Islet precursor cell (in vitro differentiated cells): ENCODE results near the gene KRT17.
"Not testable (repeated sequence)": the region's sequence is repeated elsewhere in the genome, so short reads cannot be mapped to it uniquely, and the experiment has no call there.

ENCODE experiments used
- DNase-seq: peaks from one replicate; pipeline ENCODE4 v3.0.0-alpha.2; 2018

Gene KRT17

DNA sequence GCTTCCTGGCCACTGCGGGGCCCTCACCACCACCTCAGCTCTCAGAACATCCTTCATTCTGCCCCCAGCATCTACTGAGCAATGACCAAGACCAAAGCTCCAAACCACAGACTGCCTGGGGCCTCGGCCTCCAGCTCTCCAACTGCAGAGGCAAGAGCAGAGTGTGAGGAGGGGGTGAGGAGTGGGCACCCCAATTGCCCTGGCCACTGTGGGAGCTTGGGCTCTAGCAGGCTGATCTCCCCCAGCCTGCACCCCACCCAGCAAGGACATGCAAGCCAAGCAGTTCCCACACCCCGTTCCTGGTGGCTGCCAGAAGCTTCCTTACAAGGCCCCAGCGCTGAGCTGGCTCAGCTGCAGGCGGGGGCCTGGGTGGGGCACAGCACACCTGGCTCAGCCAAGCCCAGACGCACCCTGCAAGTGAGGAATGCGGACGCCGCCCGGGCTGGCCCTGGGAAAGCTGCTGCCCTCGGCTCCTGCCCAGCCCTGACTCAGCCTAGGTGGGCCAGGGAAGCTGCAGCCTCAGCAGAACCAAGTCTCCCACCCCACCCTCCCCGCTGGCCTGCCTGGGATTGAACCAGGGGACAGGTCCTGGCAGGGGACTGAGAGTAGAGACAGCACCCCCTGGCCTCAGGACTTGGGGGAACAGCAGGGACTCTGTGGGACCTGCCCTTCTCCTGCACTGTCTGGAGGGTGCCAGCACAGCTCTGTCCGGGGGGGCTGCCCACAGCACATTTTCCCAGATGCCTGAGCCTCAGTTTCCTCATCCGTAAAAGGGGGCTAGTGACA, 29.7 kb upstream of the KRT17 start:
- peak; percentile 93 for DNase-seq

GRCh38 chr17:41653421-41653820, 29.0 kb upstream of the KRT17 start:
- DNase-seq = no peak

DNA sequence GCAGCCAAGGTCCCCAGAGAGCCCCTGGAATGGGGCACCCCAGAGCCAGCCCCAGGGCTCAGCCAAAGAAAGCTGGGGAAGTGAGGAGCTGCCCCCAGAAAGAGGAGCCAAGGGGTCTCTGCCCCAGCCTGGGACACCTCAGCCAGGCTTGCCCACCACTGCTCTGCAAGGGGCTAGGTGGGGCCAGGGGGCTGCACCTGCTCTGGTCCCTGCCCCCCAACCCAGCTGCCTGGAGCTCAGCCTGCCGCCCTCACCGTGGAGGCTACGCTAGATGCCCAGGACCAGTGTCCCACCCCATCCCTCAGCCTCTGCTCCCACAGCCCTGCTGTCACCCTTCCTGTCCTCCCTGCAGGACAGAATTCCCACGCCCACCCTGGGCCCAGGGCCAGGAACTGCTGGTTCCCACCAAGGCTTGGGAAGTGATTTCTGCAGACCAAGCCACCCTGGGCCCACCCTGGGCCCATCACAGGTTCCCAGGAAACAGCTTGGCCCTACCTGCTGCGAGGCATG, 28.1 kb upstream of the KRT17 start:
- DNase-seq = no peak

DNA sequence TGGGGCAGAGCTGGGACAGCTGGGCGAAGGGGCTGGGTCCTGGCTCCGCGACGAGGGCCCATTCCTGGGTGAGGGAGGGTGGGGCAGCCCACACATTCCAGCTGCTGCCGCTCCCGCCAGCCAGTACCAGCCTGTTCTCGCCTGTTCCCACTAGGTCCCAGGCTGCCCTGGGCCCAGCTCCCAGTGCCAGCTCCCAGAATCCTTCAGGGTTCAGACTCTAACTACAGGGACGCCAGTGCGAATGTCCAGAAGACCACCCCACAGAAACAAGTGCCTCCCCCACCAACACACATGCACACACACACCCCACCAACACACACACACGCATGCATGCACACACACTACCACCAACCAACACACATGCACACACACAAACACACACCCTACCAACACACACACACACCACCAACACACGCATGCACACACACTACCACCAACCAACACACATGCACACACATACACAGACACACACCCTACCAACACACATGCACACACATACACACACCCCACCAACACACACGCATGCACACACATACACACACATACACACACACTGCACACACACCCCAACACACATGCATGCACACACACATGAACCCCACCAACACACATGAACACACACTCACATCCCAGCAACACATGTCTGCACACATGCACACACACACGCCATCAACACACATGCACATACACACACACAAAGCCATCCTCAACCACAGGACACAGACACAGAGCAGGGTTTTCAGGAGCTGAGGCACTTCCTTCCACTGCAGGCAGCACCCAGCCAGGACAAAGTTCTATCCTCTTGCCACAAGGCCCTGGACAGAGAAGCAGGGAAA, 27.5 kb upstream of the KRT17 start:
- peak; percentile 65 for DNase-seq

DNA sequence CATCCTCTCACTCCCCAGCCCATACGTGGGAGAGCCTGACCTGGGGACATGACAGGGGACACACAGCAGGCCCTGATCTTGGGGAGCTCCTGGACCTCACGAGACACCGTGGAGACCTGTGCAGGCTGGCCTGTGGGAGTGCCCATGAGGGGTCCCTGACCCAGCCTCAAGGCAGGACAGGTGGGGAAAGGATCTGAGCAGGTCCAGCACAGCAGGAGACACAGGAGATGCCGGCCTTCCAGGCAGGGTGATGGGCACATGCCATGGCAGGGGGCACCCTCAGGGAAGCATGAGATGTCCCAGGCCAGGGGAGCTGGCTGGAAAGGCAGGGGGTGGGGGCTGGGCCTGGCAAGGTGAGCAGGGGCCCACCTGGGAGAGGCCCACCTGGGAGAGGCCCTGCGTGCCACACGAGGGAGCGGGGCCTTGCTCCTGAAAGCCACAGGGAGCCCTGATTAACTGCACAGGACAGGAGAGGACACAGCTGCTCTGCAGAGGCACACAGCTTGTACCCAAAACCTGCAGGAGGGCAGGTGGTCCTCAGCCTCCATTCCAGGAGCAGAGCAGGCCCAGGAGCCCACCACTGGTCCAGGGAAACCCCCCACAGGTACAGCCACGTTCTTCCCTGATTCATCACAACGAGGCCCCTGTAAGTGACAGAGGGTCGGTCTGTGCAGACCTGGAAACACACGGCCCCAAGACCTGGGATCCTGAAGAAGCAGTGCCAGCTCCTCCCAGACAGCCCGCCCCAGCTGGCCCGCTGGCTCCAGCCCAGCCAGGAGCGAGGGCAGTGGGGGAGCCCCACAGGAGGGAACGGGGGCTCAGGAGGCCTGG, 26.6 kb upstream of the KRT17 start:
- DNase-seq = peak; percentile 59

GRCh38 chr17:41649923-41650519, 25.6 kb upstream of the KRT17 start:
- no peak for DNase-seq

DNA sequence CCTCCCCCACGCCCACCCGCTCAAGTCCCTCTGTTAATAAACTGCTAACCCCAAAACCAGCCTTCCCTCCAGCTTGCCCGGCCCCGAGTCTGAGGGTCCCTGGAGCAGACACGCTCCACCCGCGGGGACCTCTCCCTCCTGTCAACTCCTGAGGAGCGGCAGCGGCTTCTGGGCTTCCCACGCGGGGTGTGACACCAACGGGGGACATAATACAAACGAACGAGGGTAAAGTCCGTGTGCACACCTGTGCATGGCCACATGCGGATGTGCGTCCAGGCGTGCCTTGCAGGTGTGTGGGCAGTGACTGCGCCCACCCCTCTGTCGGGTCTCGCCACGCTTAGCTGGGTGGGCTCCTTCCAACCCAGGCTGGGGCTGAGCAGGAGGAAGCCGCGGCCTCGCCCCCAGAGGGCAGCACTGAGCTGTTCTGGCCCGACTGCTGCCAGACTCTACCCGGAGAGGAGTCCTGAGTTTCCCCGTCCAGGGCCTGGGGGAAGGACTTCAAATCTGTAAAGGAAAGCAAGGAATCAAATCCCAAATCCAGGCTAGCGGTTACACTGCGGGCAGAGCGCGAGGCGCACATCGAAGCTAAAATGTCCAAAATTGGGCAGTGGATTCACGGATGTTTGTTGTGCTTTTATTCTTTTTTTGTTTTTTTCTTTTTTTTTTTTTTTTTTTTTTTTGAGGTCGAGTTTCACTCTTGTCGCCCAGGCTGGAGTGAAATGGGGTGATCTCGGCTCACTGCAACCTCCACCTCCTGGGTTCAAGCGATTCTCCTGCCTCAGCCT, 24.2 kb upstream of the KRT17 start:
- DNase-seq = peak; percentile 95

DNA sequence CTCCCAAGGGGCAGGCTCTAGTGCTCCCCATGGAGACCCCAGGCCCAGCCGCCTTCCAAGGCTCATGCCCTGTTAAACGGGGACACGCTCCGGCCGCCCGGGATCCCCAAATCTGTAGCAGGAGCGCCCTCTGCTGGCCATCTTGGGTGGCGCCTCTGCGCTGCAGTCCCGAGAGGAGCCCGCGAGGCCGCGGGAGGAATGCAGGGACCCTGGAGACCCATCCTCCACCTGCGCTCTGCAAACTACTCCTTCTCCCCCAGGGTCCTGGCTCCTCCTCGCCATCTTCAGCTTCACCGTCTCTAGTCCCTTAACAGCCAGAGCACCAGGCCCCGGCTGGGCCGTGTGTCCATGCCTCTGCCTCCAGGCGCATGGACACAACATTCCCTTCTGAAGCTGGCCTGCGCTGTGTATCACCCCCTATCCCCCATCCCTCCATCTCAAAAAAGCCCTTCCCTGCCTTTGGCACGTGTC, 23.6 kb upstream of the KRT17 start:
- peak; percentile 97 for DNase-seq

- DNase-seq = no peak
Measured at GRCh38 chr17:41647038-41647813, 22.9 kb upstream of the KRT17 start.

DNA sequence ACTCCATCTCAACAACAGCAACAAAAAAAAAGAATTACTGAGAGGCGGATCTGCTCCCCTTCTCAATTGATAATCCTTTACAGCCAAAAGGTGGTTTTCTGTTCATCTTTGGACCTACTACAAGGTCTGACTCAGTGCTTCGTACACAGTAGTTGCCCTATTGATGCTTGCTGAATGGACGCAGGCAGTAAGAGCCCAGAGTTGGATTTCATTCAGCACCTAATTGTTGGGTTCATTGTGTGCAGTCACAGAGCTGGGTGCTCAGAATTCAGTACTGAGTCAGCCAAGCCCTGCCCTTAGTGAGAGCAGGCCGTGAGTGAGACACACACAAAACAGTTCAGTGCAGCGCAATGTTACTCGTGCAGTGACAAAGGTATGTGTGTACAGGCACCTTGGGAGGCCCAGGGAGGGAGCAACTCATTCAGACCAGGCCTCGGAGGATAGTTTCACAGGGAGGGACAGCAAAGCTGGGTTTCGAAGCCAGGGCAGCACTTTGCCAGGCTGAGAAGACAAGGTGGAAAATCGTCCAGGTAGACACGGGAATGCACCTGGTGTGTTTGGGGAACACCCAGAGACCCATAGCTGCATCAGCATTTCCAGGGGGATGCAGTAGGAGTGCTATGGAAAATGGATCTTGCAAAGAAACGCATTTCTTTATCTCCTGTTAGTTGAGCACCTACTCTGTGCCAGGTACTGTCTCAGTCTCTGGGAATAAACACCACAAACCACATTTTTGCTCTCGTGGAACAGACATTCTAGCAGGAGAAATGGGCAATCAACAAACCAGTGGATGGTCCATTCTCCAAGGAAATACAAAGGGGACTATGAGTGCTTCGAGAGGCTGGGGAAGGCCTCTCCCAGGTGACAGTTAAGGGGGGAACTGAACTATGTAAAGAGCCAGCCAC, 18.1 kb upstream of the KRT17 start:
- no peak for DNase-seq

DNA sequence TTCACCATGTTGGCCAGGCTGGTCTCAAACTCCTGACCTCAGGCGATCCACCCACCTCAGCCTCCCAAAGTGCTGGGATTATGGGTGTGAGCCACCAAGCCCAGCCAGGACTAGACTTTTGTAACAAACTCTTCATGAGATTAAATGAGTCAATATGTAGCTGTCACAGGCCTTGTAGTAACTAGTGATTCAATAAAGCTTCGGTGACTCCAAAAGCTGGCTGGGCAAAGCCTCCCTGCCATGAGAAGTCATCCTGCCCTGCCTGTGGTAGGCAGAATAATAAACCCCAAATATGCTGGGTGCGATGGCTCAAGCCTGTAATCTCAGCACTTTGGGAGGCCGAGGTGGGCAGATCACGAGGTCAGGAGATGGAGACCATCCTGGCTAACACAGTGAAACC, 16.2 kb upstream of the KRT17 start:
- DNase-seq = not testable (repeated sequence)

GRCh38 chr17:41639492-41640473, 15.4 kb upstream of the KRT17 start:
- peak; percentile 66 for DNase-seq

DNA sequence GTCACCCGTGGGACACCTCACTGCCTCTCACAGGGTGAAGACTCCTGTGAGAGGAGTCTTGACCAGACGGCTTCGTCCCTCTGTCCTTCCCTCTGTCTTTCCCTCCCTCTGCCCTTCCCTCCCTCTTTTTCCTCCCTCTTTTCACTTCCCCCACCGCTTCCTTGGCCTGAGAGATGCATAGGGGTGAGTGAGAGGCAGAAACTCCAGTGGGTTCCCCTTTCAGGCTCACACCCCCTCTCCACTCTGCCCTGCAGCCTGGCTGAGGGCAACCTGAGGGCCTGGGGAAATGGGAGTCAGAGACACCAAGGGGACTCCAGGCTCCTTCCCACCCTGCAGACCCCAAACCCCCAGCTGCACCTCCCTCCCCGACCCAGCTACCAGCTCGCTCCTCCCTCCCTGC, 14.6 kb upstream of the KRT17 start:
- no peak for DNase-seq

DNA sequence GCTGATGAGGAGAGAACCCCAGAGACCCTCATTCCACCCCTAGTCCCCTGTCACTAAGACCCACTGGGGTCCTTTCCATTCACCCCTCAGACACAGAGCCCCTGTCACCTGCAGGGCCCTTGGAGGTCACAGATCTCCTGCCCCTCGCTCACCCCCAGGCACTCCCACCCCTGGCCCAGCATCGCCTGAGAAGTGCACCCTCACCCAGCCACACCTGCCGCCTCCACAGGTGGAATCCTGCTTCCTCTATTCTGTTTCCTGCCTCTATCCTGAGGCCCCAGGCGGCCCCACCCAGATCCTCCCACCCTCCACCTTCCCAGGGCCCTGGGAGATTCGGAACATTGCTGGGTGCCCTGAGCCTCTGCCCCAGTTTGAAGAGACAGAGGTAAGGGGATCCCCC, 13.8 kb upstream of the KRT17 start:
- DNase-seq = no peak

GRCh38 chr17:41636652-41637051, 12.3 kb upstream of the KRT17 start:
- DNase-seq = no peak

GRCh38 chr17:41635121-41636097, 11.0 kb upstream of the KRT17 start:
- DNase-seq = peak; percentile 73

DNA sequence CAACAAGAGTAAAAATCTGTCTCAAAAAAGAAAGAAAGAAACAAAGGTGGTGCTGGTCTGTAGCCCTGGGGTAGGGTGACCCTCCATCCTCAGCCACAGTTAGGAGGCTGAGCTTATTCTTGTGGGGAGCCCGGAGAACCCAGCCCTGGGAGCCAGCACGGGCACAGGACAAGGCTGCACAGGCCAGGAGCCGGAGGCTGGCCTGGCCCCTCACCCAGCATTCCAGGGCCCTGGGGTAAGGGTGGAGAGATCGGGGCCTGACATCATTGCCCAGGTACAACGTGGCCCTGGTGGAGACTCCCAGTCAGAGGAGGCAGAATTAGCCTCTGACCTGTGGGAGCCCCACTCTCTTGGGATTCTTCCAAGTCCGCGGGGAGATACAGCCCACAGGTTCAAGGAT, 10.3 kb upstream of the KRT17 start:
- DNase-seq = peak; percentile 69
